HG03066 (cell line): ENCODE measurements around the gene FGF14.
A peak's percentile ranks its signal among the peaks of the same experiment; 100 is the strongest.

Source experiments
- ATAC-seq: cut with Tn5 transposase; IDR thresholded peaks from one replicate; pipeline ENCODE4 v1.9.1; 2021; ENCODE audit warnings: low read depth; ENCODE audit not compliant: unreplicated experiment

The FGF14 gene

DNA sequence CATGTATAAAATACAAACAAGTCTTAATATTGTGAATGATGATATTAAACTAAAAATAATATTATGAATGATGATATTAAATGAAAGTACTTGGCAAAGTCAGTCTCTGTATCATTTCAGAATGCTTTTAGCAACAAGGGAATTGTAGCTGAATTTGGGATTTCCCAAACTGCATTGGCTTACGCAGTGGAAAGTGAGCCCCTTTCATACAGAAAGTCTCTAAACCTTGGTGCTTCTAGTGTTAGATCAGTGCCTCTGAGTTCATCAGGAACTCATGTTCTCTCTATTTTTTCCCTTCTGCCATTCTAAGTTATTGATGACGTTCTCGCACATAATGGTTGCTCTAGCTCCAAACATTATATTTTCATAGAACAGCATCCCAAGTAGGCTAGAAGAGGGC lies 649.4 kb downstream of the FGF14 start:
- no peak for ATAC-seq

DNA sequence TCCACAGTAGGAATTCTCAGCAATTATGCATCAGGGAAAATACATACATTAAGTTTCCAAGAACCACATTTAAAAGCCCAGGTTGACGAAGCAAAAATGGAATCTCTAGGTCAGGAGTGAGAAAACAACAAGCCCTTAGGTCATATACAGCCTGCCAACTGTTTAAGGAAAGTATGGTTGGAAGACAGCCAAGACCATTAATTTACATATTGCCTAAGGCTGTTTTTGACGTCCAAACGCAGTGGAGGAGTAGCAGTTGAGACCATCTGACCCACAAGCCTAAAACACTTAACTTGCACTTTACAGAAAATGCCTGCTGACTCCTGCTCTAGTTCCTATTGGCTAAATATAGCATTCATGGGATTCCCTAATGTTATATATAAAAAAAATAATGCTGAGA lies 650.4 kb downstream of the FGF14 start:
- ATAC-seq, result peak; percentile 77

DNA sequence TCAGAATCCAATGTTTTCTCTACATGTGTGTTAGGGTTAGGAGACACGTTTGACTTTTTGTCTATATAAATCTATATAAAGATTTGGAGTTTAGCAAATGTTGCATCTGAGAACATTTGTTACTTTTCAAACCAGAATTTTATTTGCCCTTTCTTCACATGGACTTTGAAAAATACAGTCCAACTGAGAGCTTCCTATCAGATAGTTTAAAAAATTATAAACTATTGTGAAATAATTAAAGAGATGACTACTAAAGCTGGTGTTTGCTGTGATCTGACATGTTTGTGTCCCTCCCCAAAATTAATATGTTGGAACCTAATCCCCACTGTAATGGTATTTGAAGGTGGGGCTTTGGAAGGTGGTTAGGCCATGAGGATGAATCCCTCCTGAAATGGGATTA lies 652.3 kb downstream of the FGF14 start:
- ATAC-seq, result no peak

DNA sequence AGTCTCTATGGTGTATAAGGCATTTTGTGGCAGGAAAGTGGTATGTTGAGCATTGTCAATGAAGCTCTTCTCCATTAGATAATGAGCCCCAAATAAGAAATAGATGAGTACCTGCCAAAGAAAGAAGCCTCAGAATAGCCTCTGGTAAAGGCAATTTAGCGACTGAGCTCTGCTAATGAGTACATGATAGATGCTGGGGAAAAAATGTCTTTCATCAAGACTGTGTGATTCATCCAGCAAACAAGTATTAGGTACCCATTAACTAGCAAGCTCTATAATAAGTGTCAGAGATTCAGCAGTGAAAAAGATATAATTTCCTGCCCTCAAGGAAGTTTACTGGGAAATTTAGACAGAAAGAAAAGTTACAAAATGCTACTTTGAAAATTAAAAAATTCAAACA lies 654.8 kb downstream of the FGF14 start:
- no peak for ATAC-seq

DNA sequence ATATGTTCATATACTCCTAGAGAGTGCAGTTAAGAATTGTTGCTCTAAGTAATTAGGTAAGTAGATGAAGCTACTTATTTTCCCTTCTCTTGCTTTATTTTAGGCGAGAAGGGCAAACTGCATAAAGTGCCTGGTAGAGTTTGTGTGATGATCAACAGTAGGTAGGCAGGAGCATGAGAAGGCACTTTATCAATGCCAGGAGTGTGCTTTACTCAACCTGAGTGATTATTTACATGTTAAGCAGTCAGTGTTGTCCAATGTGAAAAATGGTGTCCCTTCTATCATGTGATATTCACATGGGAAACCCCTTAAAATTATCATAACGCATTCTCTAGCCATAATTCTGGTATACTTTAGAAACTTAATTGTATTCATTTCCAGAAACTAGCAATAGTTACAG lies 655.3 kb downstream of the FGF14 start:
- ATAC-seq, result no peak

DNA sequence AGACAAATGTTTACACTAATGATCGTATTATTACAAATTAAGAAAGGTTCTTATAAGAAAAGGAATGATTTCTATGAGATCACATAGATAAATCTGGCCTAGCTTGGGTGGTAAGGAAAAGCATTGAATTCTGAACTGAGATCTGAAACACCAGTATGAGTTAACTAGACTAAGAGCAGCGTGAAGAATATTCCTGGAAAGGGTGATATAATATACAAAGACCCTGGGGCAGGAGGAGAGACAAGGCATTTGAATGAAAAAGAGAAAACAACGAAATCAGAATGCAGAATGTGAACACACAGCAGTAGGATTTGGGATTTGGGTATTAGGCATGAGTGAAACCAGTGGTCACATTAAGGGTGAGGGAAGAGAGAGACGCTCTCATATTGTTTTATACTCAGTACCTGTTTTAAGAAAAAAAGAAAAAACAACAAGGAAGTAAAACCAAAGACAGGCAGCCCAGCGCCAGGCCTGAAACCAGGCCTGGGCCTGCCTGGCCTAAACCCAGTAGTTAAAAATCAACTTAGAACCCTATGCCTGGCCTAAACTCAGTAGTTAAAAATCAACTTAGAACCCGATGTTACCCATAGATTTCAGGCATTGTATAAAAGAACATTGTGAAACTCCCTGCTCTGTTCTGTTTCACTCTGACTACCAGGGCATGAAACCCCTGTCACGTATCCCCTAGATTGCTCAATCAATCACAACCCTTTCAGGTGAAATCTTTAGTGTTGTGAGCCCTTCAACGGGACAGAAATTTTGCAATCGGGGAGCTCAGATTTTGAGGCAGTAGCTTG lies 662.3 kb downstream of the FGF14 start:
- peak; percentile 94 for ATAC-seq

DNA sequence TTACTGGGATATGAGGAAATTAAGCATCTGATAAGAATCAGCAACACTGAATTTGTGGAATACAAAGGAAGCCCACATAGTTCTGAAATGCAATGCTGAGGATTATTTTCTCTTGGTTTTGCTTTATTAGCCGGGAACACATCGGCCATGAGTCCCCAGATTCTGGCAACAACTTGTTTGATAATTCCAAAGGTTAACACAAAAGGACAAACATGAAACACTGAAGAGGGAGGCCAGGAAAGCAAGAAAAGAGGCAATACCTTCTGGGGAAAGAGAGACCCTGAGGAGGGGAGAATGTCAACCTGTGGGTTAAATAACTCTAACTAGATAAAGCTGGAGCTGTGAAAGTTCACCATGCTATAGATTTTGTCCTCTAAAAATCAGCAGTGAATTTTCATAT lies 663.5 kb downstream of the FGF14 start:
- no peak for ATAC-seq

DNA sequence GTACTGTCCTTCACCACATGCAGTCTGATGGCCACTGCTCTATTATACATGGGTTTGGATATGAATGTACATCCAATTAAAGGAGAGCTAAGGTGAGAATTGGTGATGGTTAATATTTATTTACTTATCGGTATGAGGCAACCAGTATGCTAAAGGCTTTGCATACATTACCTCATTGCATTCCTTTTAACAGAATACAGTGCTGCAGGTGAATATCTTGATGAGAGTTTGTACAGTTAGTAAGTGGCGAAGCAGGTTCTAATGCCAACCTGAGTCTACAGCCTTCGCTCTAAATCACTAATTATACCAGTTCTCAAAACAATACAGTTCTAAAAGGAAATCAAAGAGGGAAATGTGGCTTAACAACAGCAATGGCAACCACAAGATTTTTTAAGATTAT lies 665.3 kb downstream of the FGF14 start:
- ATAC-seq, result no peak

DNA sequence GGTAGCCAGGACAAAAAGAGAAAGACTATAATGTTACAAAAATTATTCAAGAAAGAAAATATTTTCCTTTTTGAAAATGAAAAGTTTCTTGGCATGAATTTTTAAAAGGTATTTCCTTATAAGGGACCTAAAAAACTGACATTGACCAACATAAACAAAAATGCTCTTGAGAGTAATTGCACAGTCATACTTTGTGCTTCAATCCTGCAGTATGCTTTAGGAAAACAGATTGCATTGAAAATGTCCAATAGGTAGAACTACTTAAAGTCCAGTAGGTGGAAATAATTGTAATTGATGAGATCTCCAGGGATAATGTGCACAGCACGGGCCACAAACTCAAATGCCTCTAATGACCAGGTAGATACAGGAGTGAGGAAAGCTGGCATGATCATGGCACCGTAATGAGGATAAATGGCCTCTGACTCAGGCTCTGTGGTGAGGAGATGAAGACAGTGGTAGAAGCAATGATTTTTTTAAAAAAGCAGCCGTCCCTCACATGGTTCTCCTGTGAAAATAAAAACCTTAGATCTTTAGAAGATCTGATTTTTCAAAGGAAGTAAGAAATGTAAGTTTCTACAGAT lies 671.3 kb downstream of the FGF14 start:
- no peak for ATAC-seq

DNA sequence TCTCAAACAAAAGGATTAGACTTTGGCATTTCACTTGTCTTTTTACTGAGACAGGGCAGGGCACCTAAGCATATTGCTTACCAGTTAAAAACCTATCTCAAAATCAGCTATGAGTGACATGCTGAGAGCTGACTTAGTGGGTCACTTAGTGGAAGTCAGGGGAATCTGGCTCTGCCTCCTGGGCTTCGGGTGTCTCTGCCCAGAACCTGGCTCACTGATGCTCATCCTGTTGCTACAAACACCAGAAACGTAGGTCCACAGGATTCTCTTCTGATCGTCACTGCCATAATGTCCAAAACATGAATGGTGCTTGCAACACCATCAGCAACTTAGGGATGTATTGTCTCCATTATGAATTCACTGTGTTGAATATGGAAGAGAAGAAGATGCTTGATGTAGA lies 673.2 kb downstream of the FGF14 start:
- no peak for ATAC-seq

DNA sequence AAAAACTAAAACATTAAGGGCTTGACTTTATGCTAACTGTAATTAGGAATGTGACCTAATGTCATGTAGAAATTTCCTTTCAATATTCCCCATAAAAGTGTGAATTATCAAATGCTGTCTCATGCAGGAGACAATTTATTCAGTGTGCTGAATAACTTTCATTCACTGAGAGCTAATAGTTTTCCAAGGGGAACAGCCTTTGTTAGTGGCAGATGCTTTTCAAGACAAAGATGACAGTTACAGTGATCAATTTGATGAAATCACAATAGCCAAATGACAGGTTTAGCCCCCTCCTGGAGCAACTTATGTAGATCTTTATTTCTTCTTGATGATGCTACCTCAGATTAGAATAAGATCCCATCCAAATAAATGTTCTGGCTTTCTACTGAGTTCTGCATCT lies 673.8 kb downstream of the FGF14 start:
- ATAC-seq, result no peak

DNA sequence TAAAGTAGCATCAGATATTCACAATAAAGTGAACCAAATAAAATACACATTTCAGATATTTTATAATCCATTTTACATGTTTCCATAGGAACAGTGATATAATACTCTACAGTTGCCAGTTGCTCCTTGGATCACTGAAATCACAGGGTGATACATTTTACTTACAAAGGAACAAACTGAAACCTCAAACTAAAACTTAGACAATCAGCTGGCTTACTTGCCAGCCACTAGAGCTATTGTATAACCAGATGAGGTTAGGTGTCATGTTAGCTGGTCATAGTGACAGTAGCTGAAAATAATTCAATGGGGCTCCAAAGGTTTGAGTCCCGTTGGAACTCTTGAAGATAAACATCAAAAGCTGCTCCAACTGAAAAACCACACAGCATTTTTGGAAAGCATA lies 674.7 kb downstream of the FGF14 start:
- no peak for ATAC-seq

DNA sequence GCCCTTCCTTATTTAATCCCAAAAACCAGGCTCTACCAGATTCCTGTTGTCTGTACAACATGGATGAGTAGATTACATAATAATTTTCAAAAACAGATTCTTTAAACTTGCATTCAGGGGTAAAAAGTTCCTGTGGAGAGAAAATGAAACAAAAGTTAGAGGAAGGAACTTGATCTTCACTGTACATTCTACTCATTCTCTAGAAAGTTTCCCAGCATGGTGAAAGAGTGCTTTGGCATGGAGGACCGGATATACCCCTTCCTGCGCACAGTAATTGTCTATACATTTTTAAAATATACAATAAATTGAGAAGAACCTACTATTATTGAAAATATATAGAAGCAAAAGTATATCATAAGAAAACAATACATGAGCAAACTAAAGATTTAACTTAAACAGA lies 675.2 kb downstream of the FGF14 start:
- ATAC-seq, result no peak

DNA sequence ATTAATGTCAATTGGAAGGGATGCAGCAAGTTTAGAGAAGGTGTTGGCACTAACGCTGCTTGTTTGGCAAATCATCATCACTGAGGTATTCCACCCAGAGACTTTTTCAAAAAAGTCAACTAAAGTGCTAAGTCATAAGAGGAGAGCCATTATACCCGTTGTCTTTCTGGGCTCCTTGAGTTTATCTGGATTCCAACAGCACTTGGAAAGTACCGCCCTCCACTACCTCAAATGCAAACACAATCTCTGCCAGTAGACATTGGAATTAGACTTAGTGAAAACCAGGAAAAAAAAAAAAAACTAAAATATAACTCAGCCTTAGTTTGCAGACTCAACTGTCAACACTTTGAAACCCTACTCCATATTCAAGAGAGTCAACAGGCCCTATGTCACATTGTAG lies 683.4 kb downstream of the FGF14 start:
- ATAC-seq, result no peak

DNA sequence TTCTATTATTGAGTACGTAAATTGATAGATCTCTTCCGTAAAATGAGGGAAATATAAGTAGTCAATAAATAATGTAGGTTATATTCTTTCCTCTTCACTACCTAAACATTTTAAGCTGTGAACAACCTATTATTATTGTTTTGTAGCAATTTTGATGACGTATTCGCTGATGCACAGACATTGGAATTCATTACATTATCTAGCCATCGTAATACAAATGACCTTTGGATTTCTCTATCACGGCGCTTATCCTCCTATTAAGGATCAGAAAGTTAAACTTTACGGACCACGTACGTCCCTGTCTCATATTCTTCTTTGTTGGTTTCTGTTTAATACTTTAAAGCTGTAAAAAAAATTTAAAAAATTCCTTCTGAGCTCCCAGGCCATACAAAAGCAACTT lies 684.5 kb downstream of the FGF14 start:
- ATAC-seq, result no peak

DNA sequence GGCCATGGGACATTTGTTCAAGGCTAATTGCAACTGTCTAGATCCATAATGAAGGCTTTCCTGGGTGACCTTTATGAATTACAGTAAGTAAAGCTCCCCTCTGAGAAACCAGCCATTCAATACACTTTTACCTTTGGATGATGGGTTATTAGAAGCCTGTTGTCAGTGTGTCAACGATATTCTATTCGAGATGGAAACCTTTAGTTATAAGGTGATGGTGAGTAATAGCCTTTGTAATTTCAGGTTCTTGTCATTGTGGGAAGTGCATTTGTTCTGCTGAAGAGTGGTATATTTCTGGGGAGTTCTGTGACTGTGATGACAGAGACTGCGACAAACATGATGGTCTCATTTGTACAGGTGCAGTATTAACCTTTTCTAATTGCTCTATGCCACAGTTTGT lies 687.7 kb downstream of the FGF14 start:
- no peak for ATAC-seq

DNA sequence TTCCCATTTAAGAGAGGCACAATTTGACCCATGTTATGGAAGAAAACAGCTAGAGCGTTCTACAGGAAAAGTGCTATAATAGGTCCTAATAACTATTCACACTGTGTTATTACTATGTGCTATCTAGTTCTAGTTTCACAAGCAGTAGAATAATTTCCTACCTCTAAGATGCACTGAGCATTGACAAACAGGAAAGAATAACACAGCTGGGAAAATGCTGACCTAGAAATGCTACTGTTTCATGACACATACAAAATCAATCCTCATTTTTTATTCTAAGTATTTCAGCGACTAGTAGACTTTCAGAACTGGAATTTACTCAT lies 689.9 kb downstream of the FGF14 start:
- no peak for ATAC-seq

DNA sequence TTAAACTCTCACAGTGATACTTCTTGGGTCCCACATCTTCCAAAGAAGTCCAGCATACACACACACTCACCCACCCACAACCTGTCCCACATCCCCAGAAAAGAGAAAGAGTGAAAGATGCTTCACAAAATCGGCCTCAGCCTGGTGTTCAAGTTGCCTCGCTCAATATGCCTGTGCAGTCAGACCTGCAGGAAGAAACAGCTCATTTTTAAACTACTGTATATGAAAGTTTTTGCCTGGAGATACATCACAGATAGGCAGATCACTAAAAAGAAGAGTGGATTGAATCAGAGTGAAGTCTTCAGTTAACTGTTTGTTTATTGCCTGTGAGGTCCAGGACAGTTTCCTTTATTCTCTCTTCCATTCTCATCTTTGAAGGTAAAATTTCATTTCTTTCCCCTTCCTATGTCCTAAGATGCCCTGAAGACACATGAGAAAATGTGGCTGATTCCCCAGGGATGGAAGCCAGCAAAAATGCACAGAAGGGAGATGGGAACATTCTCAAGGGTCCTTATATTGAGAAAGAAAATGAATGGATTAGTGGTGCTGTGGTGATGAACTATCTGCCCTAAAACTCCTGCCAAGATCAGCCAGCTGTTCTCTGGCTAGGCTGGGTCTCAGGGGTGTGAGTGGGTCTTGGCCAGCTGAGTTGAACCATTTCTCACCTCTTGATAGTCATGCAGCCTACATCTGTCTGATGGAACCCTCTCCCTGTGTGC lies 690.4 kb downstream of the FGF14 start:
- ATAC-seq, result no peak

DNA sequence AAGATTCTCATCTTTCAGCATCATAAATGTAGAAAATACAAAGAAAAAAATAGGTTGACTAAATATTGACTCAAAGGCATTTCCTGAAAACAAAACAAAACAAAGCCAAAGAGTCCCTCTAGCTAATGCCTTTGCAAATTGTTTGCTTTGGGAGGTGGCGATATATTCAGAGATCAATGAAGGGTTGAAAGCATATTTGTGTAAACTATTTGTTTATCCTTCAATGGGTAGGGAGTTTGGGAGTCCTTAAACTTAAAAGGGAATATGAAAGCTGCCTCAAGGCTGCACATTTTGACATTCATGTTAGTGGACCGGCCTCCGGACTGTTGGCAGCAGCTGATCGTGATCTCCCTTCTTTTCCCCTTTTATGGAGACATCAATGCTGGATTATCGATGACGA lies 691.9 kb downstream of the FGF14 start:
- no peak for ATAC-seq

DNA sequence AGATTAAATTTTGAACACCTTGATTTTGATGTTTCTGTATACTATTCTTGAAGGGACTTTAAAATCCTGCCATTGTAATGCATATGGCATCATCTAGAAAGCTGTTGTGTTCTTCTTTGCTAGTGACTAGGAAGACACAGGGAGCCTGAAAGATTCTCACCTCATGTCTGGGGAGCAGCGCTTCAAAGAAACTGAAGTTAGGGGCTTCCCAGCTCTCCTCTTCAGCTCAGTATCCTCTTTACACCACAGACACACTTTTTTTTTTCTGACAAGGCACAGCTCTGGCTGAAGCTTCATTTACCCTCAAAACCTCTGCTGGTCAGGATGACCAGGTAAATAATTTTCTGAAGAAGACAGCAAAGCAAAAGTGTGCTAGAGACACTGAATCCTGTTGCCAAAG lies 693.7 kb downstream of the FGF14 start:
- ATAC-seq, result no peak

DNA sequence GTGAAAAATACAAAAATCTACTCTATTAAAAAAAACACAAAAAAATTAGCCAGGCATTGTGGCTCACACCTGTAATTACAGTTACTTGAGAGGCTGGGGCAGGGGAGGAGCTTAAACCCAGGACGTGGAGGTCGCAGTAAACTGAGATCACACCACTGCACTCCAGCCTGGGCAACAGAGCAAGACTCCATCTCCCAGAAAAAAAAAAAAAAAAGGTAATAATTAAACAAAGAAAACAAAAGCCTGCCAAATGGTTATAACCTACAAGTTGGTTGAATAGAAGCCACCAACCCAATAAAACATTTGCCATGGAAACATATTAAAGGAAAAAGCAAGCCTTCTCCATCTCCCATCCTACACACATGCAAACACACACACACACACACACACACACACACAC lies 694.2 kb downstream of the FGF14 start:
- ATAC-seq, result no peak

DNA sequence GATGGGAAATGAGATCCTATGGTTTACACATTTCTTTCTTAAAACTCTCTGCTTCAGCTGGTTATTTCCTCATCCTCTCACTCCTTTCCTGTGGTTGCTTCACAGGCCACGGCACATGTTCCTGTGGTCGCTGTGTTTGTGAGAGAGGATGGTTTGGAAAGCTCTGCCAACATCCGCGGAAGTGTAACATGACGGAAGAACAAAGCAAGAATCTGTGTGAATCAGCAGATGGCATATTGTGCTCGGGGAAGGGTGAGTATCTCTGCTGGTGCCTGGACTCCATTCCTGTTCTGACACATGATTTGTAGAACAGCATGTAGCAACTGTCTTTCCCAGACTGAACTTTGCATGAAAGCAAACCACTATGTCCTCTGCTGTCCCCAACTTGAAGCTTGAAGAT lies 695.2 kb downstream of the FGF14 start:
- no peak for ATAC-seq
